ENCODE data around the gene MON1B. TPM values are rescaled to one million over a fixed set of nuclear protein-coding genes. Genes with fewer than 3 reads are reported as not detected.
A peak's percentile ranks its signal among the peaks of the same experiment; 100 is the strongest.
"Not testable (repeated sequence)": the region's sequence is repeated elsewhere in the genome, so short reads cannot be mapped to it uniquely, and the experiment has no call there.

The MON1B gene
- polyA plus RNA-seq (2013, experiment 1 of 4): 25.6 TPM
- 27.3 TPM for polyA plus RNA-seq (2013, experiment 2 of 4)
- 20.7 TPM for polyA plus RNA-seq (2013, experiment 3 of 4)
- polyA plus RNA-seq (2013, experiment 4 of 4): 20.6 TPM

- 0% methylated on average over 63 of the region's 63 CpGs for WGBS, 2 experiments
- H3K4me3 ChIP-seq (ENCODE audit: insufficient read depth, low read depth, low read length): peak within 1 kb of the TSS; percentile 96
- H3K36me3 ChIP-seq (ENCODE audit: control insufficient read depth, insufficient read depth, low read length): peaks cover 10% of the 10 kb centered on the region
- no peaks in the 10 kb centered on the region for H3K4me1 ChIP-seq (ENCODE audit: control insufficient read depth, insufficient read depth, low read length)
- peak within 1 kb of the TSS; percentile 77 for H3K27ac ChIP-seq (ENCODE audit: insufficient read depth, low read depth, low read length, poor library complexity, severe bottlenecking)
- no peaks in the 10 kb centered on the region for H3K9me3 ChIP-seq (ENCODE audit: control insufficient read depth, low read length)
- H3K27me3 ChIP-seq (ENCODE audit: control insufficient read depth, insufficient read depth, low read length, poor library complexity, severe bottlenecking): no peaks in the 10 kb centered on the region
Observed at GRCh38 chr16:77190478-77191258, at the start of gene MON1B. TSS of gene MON1B (plus strand) at chr16:77191190. CDS start at chr16:77191486, 296 bp downstream.

GRCh38 chr16:77143364-77143763 lies 47.6 kb upstream of the MON1B start:
- no peaks in the 10 kb centered on the region for H3K9me3 ChIP-seq (ENCODE audit: control insufficient read depth, low read length)

GRCh38 chr16:77148121-77148520 lies 42.9 kb upstream of the MON1B start:
- no peaks in the 10 kb centered on the region for H3K27me3 ChIP-seq (ENCODE audit: control insufficient read depth, insufficient read depth, low read length, poor library complexity, severe bottlenecking)

More at GRCh38 chr16:77143364-77143763, 47.6 kb upstream of the MON1B start:
- Histone ChIP-seq H3K4me1 (ENCODE audit: control insufficient read depth, insufficient read depth, low read length) (no peaks in the 10 kb centered on the region), H3K36me3 (ENCODE audit: control insufficient read depth, insufficient read depth, low read length) (no peaks in the 10 kb centered on the region), H3K27ac (ENCODE audit: insufficient read depth, low read depth, low read length, poor library complexity, severe bottlenecking) (no peak overlapping the region), H3K27me3 (ENCODE audit: control insufficient read depth, insufficient read depth, low read length, poor library complexity, severe bottlenecking) (no peaks in the 10 kb centered on the region), H3K4me3 (ENCODE audit: insufficient read depth, low read depth, low read length) (no peak overlapping the region)

GRCh38 chr16:77157346-77158058 lies 33.5 kb upstream of the MON1B start:
- 89 to 94% methylated on average over 2 of the region's 3 CpGs for WGBS, 2 experiments
- H3K27ac ChIP-seq (ENCODE audit: insufficient read depth, low read depth, low read length, poor library complexity, severe bottlenecking): no peak overlapping the region

More at GRCh38 chr16:77148121-77148520, 42.9 kb upstream of the MON1B start:
- Histone ChIP-seq H3K36me3 (ENCODE audit: control insufficient read depth, insufficient read depth, low read length) (no peaks in the 10 kb centered on the region), H3K4me3 (ENCODE audit: insufficient read depth, low read depth, low read length) (no peak overlapping the region), H3K4me1 (ENCODE audit: control insufficient read depth, insufficient read depth, low read length) (no peaks in the 10 kb centered on the region), H3K27ac (ENCODE audit: insufficient read depth, low read depth, low read length, poor library complexity, severe bottlenecking) (no peak overlapping the region), H3K9me3 (ENCODE audit: control insufficient read depth, low read length) (no peaks in the 10 kb centered on the region)
- WGBS, 2 experiments: 77 to 80% methylated on average over 4 of the region's 4 CpGs

GRCh38 chr16:77158293-77158692 lies 32.7 kb upstream of the MON1B start:
- no peak overlapping the region for H3K4me3 ChIP-seq (ENCODE audit: insufficient read depth, low read depth, low read length)
- H3K27ac ChIP-seq (ENCODE audit: insufficient read depth, low read depth, low read length, poor library complexity, severe bottlenecking): no peak overlapping the region
- no peaks in the 10 kb centered on the region for H3K4me1 ChIP-seq (ENCODE audit: control insufficient read depth, insufficient read depth, low read length)
- H3K9me3 ChIP-seq (ENCODE audit: control insufficient read depth, low read length): no peaks in the 10 kb centered on the region
- WGBS, 2 experiments: 92 to 93% methylated on average over 5 to 6 of the region's 6 CpGs
- H3K36me3 ChIP-seq (ENCODE audit: control insufficient read depth, insufficient read depth, low read length): no peaks in the 10 kb centered on the region
- no peaks in the 10 kb centered on the region for H3K27me3 ChIP-seq (ENCODE audit: control insufficient read depth, insufficient read depth, low read length, poor library complexity, severe bottlenecking)

More at GRCh38 chr16:77157346-77158058, 33.5 kb upstream of the MON1B start:
- Histone ChIP-seq H3K27me3 (ENCODE audit: control insufficient read depth, insufficient read depth, low read length, poor library complexity, severe bottlenecking) (no peaks in the 10 kb centered on the region), H3K4me1 (ENCODE audit: control insufficient read depth, insufficient read depth, low read length) (no peaks in the 10 kb centered on the region), H3K9me3 (ENCODE audit: control insufficient read depth, low read length) (no peaks in the 10 kb centered on the region), H3K4me3 (ENCODE audit: insufficient read depth, low read depth, low read length) (no peak overlapping the region), H3K36me3 (ENCODE audit: control insufficient read depth, insufficient read depth, low read length) (no peaks in the 10 kb centered on the region)

- Histone ChIP-seq H3K27me3 (ENCODE audit: control insufficient read depth, insufficient read depth, low read length, poor library complexity, severe bottlenecking) (no peaks in the 10 kb centered on the region), H3K36me3 (ENCODE audit: control insufficient read depth, insufficient read depth, low read length) (no peaks in the 10 kb centered on the region), H3K4me3 (ENCODE audit: insufficient read depth, low read depth, low read length) (no peak overlapping the region), H3K27ac (ENCODE audit: insufficient read depth, low read depth, low read length, poor library complexity, severe bottlenecking) (no peak overlapping the region), H3K4me1 (ENCODE audit: control insufficient read depth, insufficient read depth, low read length) (no peaks in the 10 kb centered on the region), H3K9me3 (ENCODE audit: control insufficient read depth, low read length) (no peaks in the 10 kb centered on the region)
- 100% methylated on average over 1 of the region's 2 CpGs; no CpG with 5 or more reads in 1 of the 2 experiments for WGBS, 2 experiments
Observed at GRCh38 chr16:77165006-77165405, 26.0 kb upstream of the MON1B start.

- not testable (repeated sequence) for H3K27me3 ChIP-seq (ENCODE audit: control insufficient read depth, insufficient read depth, low read length, poor library complexity, severe bottlenecking); H3K9me3 ChIP-seq (ENCODE audit: control insufficient read depth, low read length); H3K36me3 ChIP-seq (ENCODE audit: control insufficient read depth, insufficient read depth, low read length); H3K27ac ChIP-seq (ENCODE audit: insufficient read depth, low read depth, low read length, poor library complexity, severe bottlenecking); H3K4me1 ChIP-seq (ENCODE audit: control insufficient read depth, insufficient read depth, low read length); H3K4me3 ChIP-seq (ENCODE audit: insufficient read depth, low read depth, low read length)
- 90 to 93% methylated on average over 8 to 9 of the region's 9 CpGs for WGBS, 2 experiments
Observed at GRCh38 chr16:77165536-77166236, 25.3 kb upstream of the MON1B start.

- H3K27ac ChIP-seq (ENCODE audit: insufficient read depth, low read depth, low read length, poor library complexity, severe bottlenecking): no peak overlapping the region
- H3K4me1 ChIP-seq (ENCODE audit: control insufficient read depth, insufficient read depth, low read length): no peaks in the 10 kb centered on the region
- 95 to 97% methylated on average over 2 of the region's 2 CpGs for WGBS, 2 experiments
- H3K4me3 ChIP-seq (ENCODE audit: insufficient read depth, low read depth, low read length): no peak overlapping the region
- no peaks in the 10 kb centered on the region for H3K9me3 ChIP-seq (ENCODE audit: control insufficient read depth, low read length)
- no peaks in the 10 kb centered on the region for H3K27me3 ChIP-seq (ENCODE audit: control insufficient read depth, insufficient read depth, low read length, poor library complexity, severe bottlenecking)
- H3K36me3 ChIP-seq (ENCODE audit: control insufficient read depth, insufficient read depth, low read length): no peaks in the 10 kb centered on the region
Observed at GRCh38 chr16:77166726-77167125, 24.3 kb upstream of the MON1B start.

GRCh38 chr16:77168901-77169300 lies 22.1 kb upstream of the MON1B start:
- Histone ChIP-seq H3K9me3 (ENCODE audit: control insufficient read depth, low read length) (no peaks in the 10 kb centered on the region), H3K27me3 (ENCODE audit: control insufficient read depth, insufficient read depth, low read length, poor library complexity, severe bottlenecking) (no peaks in the 10 kb centered on the region), H3K27ac (ENCODE audit: insufficient read depth, low read depth, low read length, poor library complexity, severe bottlenecking) (no peak overlapping the region), H3K4me3 (ENCODE audit: insufficient read depth, low read depth, low read length) (no peak overlapping the region), H3K4me1 (ENCODE audit: control insufficient read depth, insufficient read depth, low read length) (no peaks in the 10 kb centered on the region), H3K36me3 (ENCODE audit: control insufficient read depth, insufficient read depth, low read length) (no peaks in the 10 kb centered on the region)
- 77 to 86% methylated on average over 4 of the region's 4 CpGs for WGBS, 2 experiments
